ENCODE measurements around the gene PIGN.

The PIGN gene

GRCh38 chr18:62205824-62206223 is 19.0 kb upstream of the PIGN start:
- DNase-seq, result no peak
- Histone ChIP-seq H3K27me3 (replicated peaks; ENCODE audit: control insufficient read depth, insufficient read depth, low read length, poor library complexity, severe bottlenecking) (no peaks in the 10 kb centered on the region), H3K9me3 (ENCODE audit: control insufficient read depth, low read length) (no peaks in the 10 kb centered on the region), H3K4me3 (ENCODE audit: insufficient read depth, low read depth, low read length, poor library complexity, severe bottlenecking) (no peak overlapping the region), H3K36me3 (ENCODE audit: control insufficient read depth, insufficient read depth, low read length) (no peaks in the 10 kb centered on the region), H3K27ac (ENCODE audit: insufficient read depth, low read length, poor library complexity, severe bottlenecking) (no peak overlapping the region), H3K4me1 (ENCODE audit: control insufficient read depth, insufficient read depth, low read length, poor library complexity, severe bottlenecking) (no peaks in the 10 kb centered on the region)

GRCh38 chr18:62201870-62202269 is 15.0 kb upstream of the PIGN start:
- H3K36me3 ChIP-seq (ENCODE audit: control insufficient read depth, insufficient read depth, low read length), result no peaks in the 10 kb centered on the region
- H3K4me1 ChIP-seq (ENCODE audit: control insufficient read depth, insufficient read depth, low read length, poor library complexity, severe bottlenecking), result peaks cover 11% of the 10 kb centered on the region
- H3K9me3 ChIP-seq (ENCODE audit: control insufficient read depth, low read length), result no peaks in the 10 kb centered on the region

GRCh38 chr18:62200121-62200914 is 13.5 kb upstream of the PIGN start:
- Histone ChIP-seq H3K27me3 (replicated peaks; ENCODE audit: control insufficient read depth, insufficient read depth, low read length, poor library complexity, severe bottlenecking) (no peaks in the 10 kb centered on the region), H3K27ac (ENCODE audit: insufficient read depth, low read length, poor library complexity, severe bottlenecking) (no peak overlapping the region)
- no peak for DNase-seq

More at GRCh38 chr18:62201870-62202269, 15.0 kb upstream of the PIGN start:
- Histone ChIP-seq H3K27me3 (replicated peaks; ENCODE audit: control insufficient read depth, insufficient read depth, low read length, poor library complexity, severe bottlenecking) (no peaks in the 10 kb centered on the region), H3K27ac (ENCODE audit: insufficient read depth, low read length, poor library complexity, severe bottlenecking) (no peak overlapping the region), H3K4me3 (ENCODE audit: insufficient read depth, low read depth, low read length, poor library complexity, severe bottlenecking) (no peak overlapping the region)
- no peak for DNase-seq

GRCh38 chr18:62199629-62200028 is 12.8 kb upstream of the PIGN start:
- H3K27ac ChIP-seq (ENCODE audit: insufficient read depth, low read length, poor library complexity, severe bottlenecking), result no peak overlapping the region
- no peaks in the 10 kb centered on the region for H3K36me3 ChIP-seq (ENCODE audit: control insufficient read depth, insufficient read depth, low read length)
- H3K4me3 ChIP-seq (ENCODE audit: insufficient read depth, low read depth, low read length, poor library complexity, severe bottlenecking), result no peak overlapping the region
- H3K4me1 ChIP-seq (ENCODE audit: control insufficient read depth, insufficient read depth, low read length, poor library complexity, severe bottlenecking), result peaks cover 11% of the 10 kb centered on the region
- H3K27me3 ChIP-seq (replicated peaks; ENCODE audit: control insufficient read depth, insufficient read depth, low read length, poor library complexity, severe bottlenecking), result no peaks in the 10 kb centered on the region
- DNase-seq, result no peak
- no peaks in the 10 kb centered on the region for H3K9me3 ChIP-seq (ENCODE audit: control insufficient read depth, low read length)

More at GRCh38 chr18:62200121-62200914, 13.5 kb upstream of the PIGN start:
- Histone ChIP-seq H3K4me3 (ENCODE audit: insufficient read depth, low read depth, low read length, poor library complexity, severe bottlenecking) (no peak overlapping the region), H3K36me3 (ENCODE audit: control insufficient read depth, insufficient read depth, low read length) (no peaks in the 10 kb centered on the region), H3K4me1 (ENCODE audit: control insufficient read depth, insufficient read depth, low read length, poor library complexity, severe bottlenecking) (peaks cover 11% of the 10 kb centered on the region), H3K9me3 (ENCODE audit: control insufficient read depth, low read length) (no peaks in the 10 kb centered on the region)

GRCh38 chr18:62198259-62198658 is 11.4 kb upstream of the PIGN start:
- Histone ChIP-seq H3K9me3 (ENCODE audit: control insufficient read depth, low read length) (no peaks in the 10 kb centered on the region), H3K27me3 (replicated peaks; ENCODE audit: control insufficient read depth, insufficient read depth, low read length, poor library complexity, severe bottlenecking) (no peaks in the 10 kb centered on the region), H3K36me3 (ENCODE audit: control insufficient read depth, insufficient read depth, low read length) (no peaks in the 10 kb centered on the region), H3K27ac (ENCODE audit: insufficient read depth, low read length, poor library complexity, severe bottlenecking) (no peak overlapping the region), H3K4me1 (ENCODE audit: control insufficient read depth, insufficient read depth, low read length, poor library complexity, severe bottlenecking) (peaks cover 11% of the 10 kb centered on the region), H3K4me3 (ENCODE audit: insufficient read depth, low read depth, low read length, poor library complexity, severe bottlenecking) (no peak overlapping the region)
- no peak for DNase-seq

GRCh38 chr18:62196980-62197379 is 10.1 kb upstream of the PIGN start:
- no peak overlapping the region for H3K27ac ChIP-seq (ENCODE audit: insufficient read depth, low read length, poor library complexity, severe bottlenecking)
- H3K36me3 ChIP-seq (ENCODE audit: control insufficient read depth, insufficient read depth, low read length), result no peaks in the 10 kb centered on the region
- H3K4me3 ChIP-seq (ENCODE audit: insufficient read depth, low read depth, low read length, poor library complexity, severe bottlenecking), result no peak overlapping the region
- H3K9me3 ChIP-seq (ENCODE audit: control insufficient read depth, low read length), result no peaks in the 10 kb centered on the region
- peaks cover 11% of the 10 kb centered on the region for H3K4me1 ChIP-seq (ENCODE audit: control insufficient read depth, insufficient read depth, low read length, poor library complexity, severe bottlenecking)
- no peaks in the 10 kb centered on the region for H3K27me3 ChIP-seq (replicated peaks; ENCODE audit: control insufficient read depth, insufficient read depth, low read length, poor library complexity, severe bottlenecking)
- DNase-seq, result no peak

- Histone ChIP-seq H3K27ac (ENCODE audit: insufficient read depth, low read length, poor library complexity, severe bottlenecking) (no peak overlapping the region), H3K4me1 (ENCODE audit: control insufficient read depth, insufficient read depth, low read length, poor library complexity, severe bottlenecking) (peaks cover 16% of the 10 kb centered on the region), H3K36me3 (ENCODE audit: control insufficient read depth, insufficient read depth, low read length) (no peaks in the 10 kb centered on the region), H3K4me3 (ENCODE audit: insufficient read depth, low read depth, low read length, poor library complexity, severe bottlenecking) (no peak overlapping the region), H3K27me3 (replicated peaks; ENCODE audit: control insufficient read depth, insufficient read depth, low read length, poor library complexity, severe bottlenecking) (no peaks in the 10 kb centered on the region), H3K9me3 (ENCODE audit: control insufficient read depth, low read length) (no peaks in the 10 kb centered on the region)
- DNase-seq, result no peak
Observed at GRCh38 chr18:62196079-62196478, 9.2 kb upstream of the PIGN start.

GRCh38 chr18:62189208-62189607 is 2.4 kb upstream of the PIGN start:
- H3K4me1 ChIP-seq (ENCODE audit: control insufficient read depth, insufficient read depth, low read length, poor library complexity, severe bottlenecking), result peaks cover 36% of the 10 kb centered on the region

GRCh38 chr18:62187543-62188510 is 971 bp upstream of the PIGN start:
- H3K27me3 ChIP-seq (replicated peaks; ENCODE audit: control insufficient read depth, insufficient read depth, low read length, poor library complexity, severe bottlenecking), result no peaks in the 10 kb centered on the region
- no peaks in the 10 kb centered on the region for H3K36me3 ChIP-seq (ENCODE audit: control insufficient read depth, insufficient read depth, low read length)
- H3K4me1 ChIP-seq (ENCODE audit: control insufficient read depth, insufficient read depth, low read length, poor library complexity, severe bottlenecking), result peaks cover 36% of the 10 kb centered on the region
- peak overlapping the region; percentile 69 for H3K27ac ChIP-seq (ENCODE audit: insufficient read depth, low read length, poor library complexity, severe bottlenecking)
- DNase-seq, result peak in 1 of 3 donors; percentile 9
- peak overlapping the region; percentile 98 for H3K4me3 ChIP-seq (ENCODE audit: insufficient read depth, low read depth, low read length, poor library complexity, severe bottlenecking)
- no peaks in the 10 kb centered on the region for H3K9me3 ChIP-seq (ENCODE audit: control insufficient read depth, low read length)

More at GRCh38 chr18:62189208-62189607, 2.4 kb upstream of the PIGN start:
- no peaks in the 10 kb centered on the region for H3K9me3 ChIP-seq (ENCODE audit: control insufficient read depth, low read length)
- no peak for DNase-seq
- H3K36me3 ChIP-seq (ENCODE audit: control insufficient read depth, insufficient read depth, low read length), result no peaks in the 10 kb centered on the region
- H3K27me3 ChIP-seq (replicated peaks; ENCODE audit: control insufficient read depth, insufficient read depth, low read length, poor library complexity, severe bottlenecking), result no peaks in the 10 kb centered on the region
- H3K4me3 ChIP-seq (ENCODE audit: insufficient read depth, low read depth, low read length, poor library complexity, severe bottlenecking), result no peak overlapping the region
- H3K27ac ChIP-seq (ENCODE audit: insufficient read depth, low read length, poor library complexity, severe bottlenecking), result no peak overlapping the region

GRCh38 chr18:62186499-62186773 is 420 bp downstream of the PIGN start:
- Histone ChIP-seq H3K36me3 (ENCODE audit: control insufficient read depth, insufficient read depth, low read length) (no peaks in the 10 kb centered on the region), H3K27me3 (replicated peaks; ENCODE audit: control insufficient read depth, insufficient read depth, low read length, poor library complexity, severe bottlenecking) (no peaks in the 10 kb centered on the region), H3K27ac (ENCODE audit: insufficient read depth, low read length, poor library complexity, severe bottlenecking) (peak overlapping the region; percentile 73), H3K4me1 (ENCODE audit: control insufficient read depth, insufficient read depth, low read length, poor library complexity, severe bottlenecking) (peaks cover 33% of the 10 kb centered on the region), H3K4me3 (ENCODE audit: insufficient read depth, low read depth, low read length, poor library complexity, severe bottlenecking) (peak overlapping the region; percentile 98), H3K9me3 (ENCODE audit: control insufficient read depth, low read length) (no peaks in the 10 kb centered on the region)
- no peak for DNase-seq

Measured in effector memory CD4-positive, alpha-beta T cell (primary cell).